SK-N-SH treated with all-trans-retinoic acid at 6 μM for 48 hours (cell line): Measurements from ENCODE around the gene ERCC6L.
"Not testable (repeated sequence)": the region's sequence is repeated elsewhere in the genome, so short reads cannot be mapped to it uniquely, and the experiment has no call there.

Experiments used
- ATAC-seq: fragments of 200-7000 bp; cut with Tn5 transposase; 3 replicates; pipeline ENCODE4 v1.9.1; 2020; ENCODE audit warnings: mild to moderate bottlenecking, moderate library complexity
- ARNTL ChIP-seq: fragments of 450-650 bp; formaldehyde crosslinking; IDR thresholded peaks from 2 replicates; pipeline ENCODE4 v1.5.0; 2020; ENCODE audit warnings: low read depth, mild to moderate bottlenecking, moderate library complexity, borderline replicate concordance
- BACH2 ChIP-seq: fragments of 250-450 bp; sonication (Bioruptor Pico); IDR thresholded peaks from 2 replicates; pipeline ENCODE4 v1.9.0; 2021; ENCODE audit warnings: mild to moderate bottlenecking, borderline replicate concordance
- CSDC2 ChIP-seq: fragments of 250-450 bp; sonication (Bioruptor Pico); IDR thresholded peaks from 2 replicates; pipeline ENCODE4 v1.5.0; 2020; ENCODE audit warnings: mild to moderate bottlenecking, moderate library complexity
- CSRNP3 ChIP-seq: fragments of 250-450 bp; sonication (Bioruptor Pico); IDR thresholded peaks from 2 replicates; pipeline ENCODE4 v1.5.1; 2021; ENCODE audit warnings: mild to moderate bottlenecking, moderate library complexity
- ESRRG ChIP-seq: fragments of 250-450 bp; sonication (Bioruptor Pico); IDR thresholded peaks from 2 replicates; pipeline ENCODE4 v1.6.1; 2021; ENCODE audit warnings: mild to moderate bottlenecking
- GLIS3 ChIP-seq: fragments of 250-450 bp; sonication (Bioruptor Pico); IDR thresholded peaks from 2 replicates; pipeline ENCODE4 v1.5.0; 2020; ENCODE audit warnings: mild to moderate bottlenecking, moderate library complexity
- ISL1 ChIP-seq: fragments of 250-450 bp; sonication (Bioruptor Pico); IDR thresholded peaks from 2 replicates; pipeline ENCODE4 v2.1.2; 2022; ENCODE audit warnings: mild to moderate bottlenecking, moderate library complexity
- PATZ1 ChIP-seq: fragments of 250-450 bp; sonication (Bioruptor Pico); IDR thresholded peaks from 2 replicates; pipeline ENCODE4 v1.8.0; 2020; ENCODE audit warnings: mild to moderate bottlenecking, moderate library complexity, borderline replicate concordance
- RARB ChIP-seq: fragments of 250-450 bp; sonication (Bioruptor Pico); IDR thresholded peaks from 2 replicates; pipeline ENCODE4 v1.8.0; 2021; ENCODE audit warnings: mild to moderate bottlenecking, moderate library complexity
- SNAI2 ChIP-seq: fragments of 250-450 bp; sonication (Bioruptor Pico); IDR thresholded peaks from 2 replicates; pipeline ENCODE4 v1.5.0; 2020; ENCODE audit warnings: mild to moderate bottlenecking, moderate library complexity
- TOX ChIP-seq: fragments of 250-450 bp; sonication (Bioruptor Pico); IDR thresholded peaks from 2 replicates; pipeline ENCODE4 v1.8.0; 2021; ENCODE audit warnings: mild to moderate bottlenecking, moderate library complexity, borderline replicate concordance
- TSHZ2 ChIP-seq: fragments of 250-450 bp; sonication (Bioruptor Pico); IDR thresholded peaks from 2 replicates; pipeline ENCODE4 v1.5.0; 2020; ENCODE audit warnings: mild to moderate bottlenecking, moderate library complexity
- ZC3H10 ChIP-seq: fragments of 250-450 bp; sonication (Bioruptor Pico); IDR thresholded peaks from 2 replicates; pipeline ENCODE4 v1.5.1; 2021; ENCODE audit warnings: mild to moderate bottlenecking, moderate library complexity
- ZFP3 ChIP-seq: fragments of 250-450 bp; sonication (Bioruptor Pico); IDR thresholded peaks from 2 replicates; pipeline ENCODE4 v1.5.0; 2020; ENCODE audit warnings: mild to moderate bottlenecking, moderate library complexity
- ZFP30 ChIP-seq: fragments of 450-650 bp; formaldehyde crosslinking; IDR thresholded peaks from 2 replicates; pipeline ENCODE4 v1.5.0; 2022; ENCODE audit warnings: mild to moderate bottlenecking, moderate library complexity
- ZNF565 ChIP-seq: fragments of 450-650 bp; formaldehyde crosslinking; conservative IDR thresholded peaks from 2 replicates; pipeline ENCODE4 v1.5.0; 2020; ENCODE audit warnings: low read depth, mild to moderate bottlenecking, moderate library complexity
- ZNF70 ChIP-seq: fragments of 450-650 bp; formaldehyde crosslinking; IDR thresholded peaks from 2 replicates; pipeline ENCODE4 v1.5.0; 2020; ENCODE audit warnings: mild to moderate bottlenecking, moderate library complexity
- ZNF8 ChIP-seq: fragments of 450-650 bp; formaldehyde crosslinking; IDR thresholded peaks from 2 replicates; pipeline ENCODE4 v1.5.0; 2020; ENCODE audit warnings: mild to moderate bottlenecking, moderate library complexity

ERCC6L gene

GRCh38 chrX:72176981-72177380, 61.8 kb downstream of the ERCC6L start (continued):
- TF ChIP-seq ZFP30 (no peak), SNAI2 (CRISPR knock-in tag) (no peak), ZC3H10 (no peak), TOX (CRISPR knock-in tag) (no peak), ARNTL (CRISPR knock-in tag) (no peak), ESRRG (CRISPR knock-in tag) (no peak), ZFP3 (CRISPR knock-in tag) (no peak), ZNF70 (CRISPR knock-in tag) (no peak), BACH2 (CRISPR knock-in tag) (no peak)

- ATAC-seq, result not testable (repeated sequence)
Observed at GRCh38 chrX:72176289-72176688, 62.5 kb downstream of the ERCC6L start.

- ATAC-seq, result peak; percentile 83
- TF ChIP-seq PATZ1 (CRISPR knock-in tag) (no peak), ZNF70 (CRISPR knock-in tag) (no peak), RARB (CRISPR knock-in tag) (no peak), ZC3H10 (no peak), ZFP3 (CRISPR knock-in tag) (no peak), TOX (CRISPR knock-in tag) (no peak), CSRNP3 (CRISPR knock-in tag) (no peak), CSDC2 (CRISPR knock-in tag) (no peak), ESRRG (CRISPR knock-in tag) (no peak), GLIS3 (CRISPR knock-in tag) (no peak), BACH2 (CRISPR knock-in tag) (no peak)
Observed at GRCh38 chrX:72169008-72169728, 69.7 kb downstream of the ERCC6L start.

- ATAC-seq, result no peak
Observed at GRCh38 chrX:72165551-72165950, 73.3 kb downstream of the ERCC6L start.

More at GRCh38 chrX:72165551-72165950, 73.3 kb downstream of the ERCC6L start:
- TF ChIP-seq SNAI2 (CRISPR knock-in tag), result no peak
- TF ChIP-seq ARNTL (CRISPR knock-in tag), result no peak
- no peak for TF ChIP-seq BACH2 (CRISPR knock-in tag)
- no peak for TF ChIP-seq ZNF8 (CRISPR knock-in tag)
- no peak for TF ChIP-seq ZNF565
- no peak for TF ChIP-seq ISL1 (CRISPR knock-in tag)
- no peak for TF ChIP-seq TSHZ2 (CRISPR knock-in tag)
- no peak for TF ChIP-seq RARB (CRISPR knock-in tag)
- no peak for TF ChIP-seq CSDC2 (CRISPR knock-in tag)
- TF ChIP-seq TOX (CRISPR knock-in tag), result no peak
